ENCODE results near the gene UPK3B. TPM values are rescaled to one million over a fixed set of nuclear protein-coding genes. Genes with fewer than 3 reads are reported as not detected.
"Not testable (repeated sequence)": the region's sequence is repeated elsewhere in the genome, so short reads cannot be mapped to it uniquely, and the experiment has no call there.

Gene UPK3B
- total RNA-seq, 1 donor from 2014 or later, result 0.64 TPM

GRCh38 chr7:76465950-76466349 lies 44.4 kb upstream of the UPK3B start:
- not testable (repeated sequence) for H3K4me1 Mint-ChIP-seq (ENCODE audit: low read depth, unreplicated experiment); H3K9ac ChIP-seq (ENCODE audit: low read length); H3K4me1 ChIP-seq (ENCODE audit: insufficient read depth, low read length); DNase-seq (ENCODE audit: low read depth); H3K36me3 ChIP-seq (ENCODE audit: insufficient read depth, low read length); H3K27me3 ChIP-seq (ENCODE audit: insufficient read depth, low read length); H2AFZ ChIP-seq (ENCODE audit: low read depth, low read length); H3K36me3 Mint-ChIP-seq (ENCODE audit: low read depth, unreplicated experiment); H3K27me3 Mint-ChIP-seq (ENCODE audit: low read depth, unreplicated experiment); H3K4me2 ChIP-seq (ENCODE audit: low read length); H4K20me1 ChIP-seq (ENCODE audit: insufficient read depth, low read length); H3K27ac Mint-ChIP-seq (ENCODE audit: unreplicated experiment); H3K4me3 ChIP-seq (ENCODE audit: insufficient read depth, low read depth, low read length); H3K27ac ChIP-seq (ENCODE audit: low read depth, low read length); FAIRE-seq; H3K4me3 Mint-ChIP-seq (ENCODE audit: unreplicated experiment); H3K9me3 ChIP-seq (ENCODE audit: insufficient read depth, low read depth, low read length); H3K79me2 ChIP-seq (ENCODE audit: insufficient read depth, low read length); H3K9me3 Mint-ChIP-seq (ENCODE audit: unreplicated experiment)

- H3K4me2 ChIP-seq (ENCODE audit: low read length); H3K36me3 ChIP-seq (ENCODE audit: insufficient read depth, low read length); H3K9ac ChIP-seq (ENCODE audit: low read length); H3K4me1 Mint-ChIP-seq (ENCODE audit: low read depth, unreplicated experiment); FAIRE-seq; H3K4me3 Mint-ChIP-seq (ENCODE audit: unreplicated experiment); H4K20me1 ChIP-seq (ENCODE audit: insufficient read depth, low read length); H3K4me1 ChIP-seq (ENCODE audit: insufficient read depth, low read length); DNase-seq (ENCODE audit: low read depth); H3K9me3 Mint-ChIP-seq (ENCODE audit: unreplicated experiment); H2AFZ ChIP-seq (ENCODE audit: low read depth, low read length); H3K27me3 Mint-ChIP-seq (ENCODE audit: low read depth, unreplicated experiment); H3K27me3 ChIP-seq (ENCODE audit: insufficient read depth, low read length); H3K27ac ChIP-seq (ENCODE audit: low read depth, low read length); H3K36me3 Mint-ChIP-seq (ENCODE audit: low read depth, unreplicated experiment); H3K4me3 ChIP-seq (ENCODE audit: insufficient read depth, low read depth, low read length); H3K9me3 ChIP-seq (ENCODE audit: insufficient read depth, low read depth, low read length); H3K27ac Mint-ChIP-seq (ENCODE audit: unreplicated experiment); H3K79me2 ChIP-seq (ENCODE audit: insufficient read depth, low read length): not testable (repeated sequence)
Measured at GRCh38 chr7:76467743-76468404, 42.5 kb upstream of the UPK3B start.

GRCh38 chr7:76471556-76472221 lies 38.7 kb upstream of the UPK3B start:
- not testable (repeated sequence) for H3K27ac ChIP-seq (ENCODE audit: low read depth, low read length); H3K4me1 Mint-ChIP-seq (ENCODE audit: low read depth, unreplicated experiment); H3K9me3 ChIP-seq (ENCODE audit: insufficient read depth, low read depth, low read length); H3K9me3 Mint-ChIP-seq (ENCODE audit: unreplicated experiment); H3K27me3 ChIP-seq (ENCODE audit: insufficient read depth, low read length); H4K20me1 ChIP-seq (ENCODE audit: insufficient read depth, low read length); H3K9ac ChIP-seq (ENCODE audit: low read length); H3K4me3 Mint-ChIP-seq (ENCODE audit: unreplicated experiment); H3K36me3 ChIP-seq (ENCODE audit: insufficient read depth, low read length); H3K4me2 ChIP-seq (ENCODE audit: low read length); H2AFZ ChIP-seq (ENCODE audit: low read depth, low read length); H3K4me3 ChIP-seq (ENCODE audit: insufficient read depth, low read depth, low read length); H3K36me3 Mint-ChIP-seq (ENCODE audit: low read depth, unreplicated experiment); H3K4me1 ChIP-seq (ENCODE audit: insufficient read depth, low read length); FAIRE-seq; DNase-seq (ENCODE audit: low read depth); H3K27ac Mint-ChIP-seq (ENCODE audit: unreplicated experiment); H3K27me3 Mint-ChIP-seq (ENCODE audit: low read depth, unreplicated experiment); H3K79me2 ChIP-seq (ENCODE audit: insufficient read depth, low read length)

- H3K27ac ChIP-seq (ENCODE audit: low read depth, low read length); H3K9me3 Mint-ChIP-seq (ENCODE audit: unreplicated experiment); H3K79me2 ChIP-seq (ENCODE audit: insufficient read depth, low read length); DNase-seq (ENCODE audit: low read depth); H3K4me3 ChIP-seq (ENCODE audit: insufficient read depth, low read depth, low read length); H3K9ac ChIP-seq (ENCODE audit: low read length); H3K36me3 Mint-ChIP-seq (ENCODE audit: low read depth, unreplicated experiment); H4K20me1 ChIP-seq (ENCODE audit: insufficient read depth, low read length); H3K4me1 Mint-ChIP-seq (ENCODE audit: low read depth, unreplicated experiment); FAIRE-seq; H3K27me3 Mint-ChIP-seq (ENCODE audit: low read depth, unreplicated experiment); H3K4me2 ChIP-seq (ENCODE audit: low read length); H3K27me3 ChIP-seq (ENCODE audit: insufficient read depth, low read length); H3K9me3 ChIP-seq (ENCODE audit: insufficient read depth, low read depth, low read length); H3K4me1 ChIP-seq (ENCODE audit: insufficient read depth, low read length); H3K4me3 Mint-ChIP-seq (ENCODE audit: unreplicated experiment); H3K36me3 ChIP-seq (ENCODE audit: insufficient read depth, low read length); H3K27ac Mint-ChIP-seq (ENCODE audit: unreplicated experiment); H2AFZ ChIP-seq (ENCODE audit: low read depth, low read length): not testable (repeated sequence)
Measured at GRCh38 chr7:76473097-76473496, 37.3 kb upstream of the UPK3B start.

- H3K27ac Mint-ChIP-seq (ENCODE audit: unreplicated experiment); H3K27me3 ChIP-seq (ENCODE audit: insufficient read depth, low read length); H3K9ac ChIP-seq (ENCODE audit: low read length); H3K36me3 ChIP-seq (ENCODE audit: insufficient read depth, low read length); H4K20me1 ChIP-seq (ENCODE audit: insufficient read depth, low read length); H3K9me3 ChIP-seq (ENCODE audit: insufficient read depth, low read depth, low read length); H3K27ac ChIP-seq (ENCODE audit: low read depth, low read length); H3K79me2 ChIP-seq (ENCODE audit: insufficient read depth, low read length); H3K4me1 ChIP-seq (ENCODE audit: insufficient read depth, low read length); DNase-seq (ENCODE audit: low read depth); H3K9me3 Mint-ChIP-seq (ENCODE audit: unreplicated experiment); H3K4me2 ChIP-seq (ENCODE audit: low read length); H3K36me3 Mint-ChIP-seq (ENCODE audit: low read depth, unreplicated experiment); H2AFZ ChIP-seq (ENCODE audit: low read depth, low read length); FAIRE-seq; H3K4me3 Mint-ChIP-seq (ENCODE audit: unreplicated experiment); H3K4me1 Mint-ChIP-seq (ENCODE audit: low read depth, unreplicated experiment); H3K4me3 ChIP-seq (ENCODE audit: insufficient read depth, low read depth, low read length); H3K27me3 Mint-ChIP-seq (ENCODE audit: low read depth, unreplicated experiment): not testable (repeated sequence)
Measured at GRCh38 chr7:76476280-76476679, 34.1 kb upstream of the UPK3B start.

GRCh38 chr7:76476742-76477474 lies 33.4 kb upstream of the UPK3B start:
- H3K4me3 Mint-ChIP-seq (ENCODE audit: unreplicated experiment); H3K4me2 ChIP-seq (ENCODE audit: low read length); H2AFZ ChIP-seq (ENCODE audit: low read depth, low read length); DNase-seq (ENCODE audit: low read depth); FAIRE-seq; H3K36me3 ChIP-seq (ENCODE audit: insufficient read depth, low read length); H3K27me3 Mint-ChIP-seq (ENCODE audit: low read depth, unreplicated experiment); H3K79me2 ChIP-seq (ENCODE audit: insufficient read depth, low read length); H3K27me3 ChIP-seq (ENCODE audit: insufficient read depth, low read length); H3K27ac Mint-ChIP-seq (ENCODE audit: unreplicated experiment); H3K4me1 Mint-ChIP-seq (ENCODE audit: low read depth, unreplicated experiment); H3K9ac ChIP-seq (ENCODE audit: low read length); H3K9me3 ChIP-seq (ENCODE audit: insufficient read depth, low read depth, low read length); H4K20me1 ChIP-seq (ENCODE audit: insufficient read depth, low read length); H3K36me3 Mint-ChIP-seq (ENCODE audit: low read depth, unreplicated experiment); H3K27ac ChIP-seq (ENCODE audit: low read depth, low read length); H3K4me3 ChIP-seq (ENCODE audit: insufficient read depth, low read depth, low read length); H3K4me1 ChIP-seq (ENCODE audit: insufficient read depth, low read length); H3K9me3 Mint-ChIP-seq (ENCODE audit: unreplicated experiment): not testable (repeated sequence)

All from astrocyte (in vitro differentiated cells and primary cell).